OCI-LY1 (cell line): ENCODE measurements around the gene CPNE7.

Experiments used
- H2AFZ ChIP-seq: fragments of 200-600 bp; sonication (generic), shearing (Covaris generic); 2 replicates; pipeline ENCODE4 v1.6.0; 2014; ENCODE audit warnings: antibody characterized with exemption, mild to moderate bottlenecking, low read length
- H3F3A ChIP-seq: fragments of 200-600 bp; sonication (generic), shearing (Covaris generic); 2 replicates; pipeline ENCODE4 v1.6.0; 2014; ENCODE audit warnings: mild to moderate bottlenecking, antibody characterized with exemption, low read length, moderate library complexity; ENCODE audit not compliant: insufficient read depth
- H3K27ac ChIP-seq: fragments of 200-600 bp; sonication (generic); 2 replicates; pipeline ENCODE4 v1.5.1; 2014; ENCODE audit warnings: low read length, mixed run types, mild to moderate bottlenecking, low read depth; ENCODE audit not compliant: poor library complexity, severe bottlenecking
- H3K27me3 ChIP-seq: fragments of 200-600 bp; sonication (generic); 2 replicates; pipeline ENCODE4 v1.6.0; 2014; ENCODE audit warnings: antibody characterized with exemption, mild to moderate bottlenecking, low read length, moderate library complexity; ENCODE audit not compliant: insufficient read depth
- H3K36me3 ChIP-seq: fragments of 200-600 bp; sonication (generic); 2 replicates; pipeline ENCODE4 v1.6.1; 2014; ENCODE audit warnings: mild to moderate bottlenecking, antibody characterized with exemption, low read length, moderate library complexity, mixed read lengths; ENCODE audit not compliant: insufficient read depth
- H3K4me1 ChIP-seq: fragments of 200-600 bp; sonication (generic); 2 replicates; pipeline ENCODE4 v1.5.1; 2014; ENCODE audit warnings: mild to moderate bottlenecking, low read length, moderate library complexity; ENCODE audit not compliant: insufficient read depth, severe bottlenecking
- H3K4me2 ChIP-seq: fragments of 200-600 bp; sonication (generic), shearing (Covaris generic); 2 replicates; pipeline ENCODE4 v1.6.1; 2014; ENCODE audit warnings: low read length
- H3K4me3 ChIP-seq: fragments of 200-600 bp; sonication (generic); 2 replicates; pipeline ENCODE4 v1.5.1; 2014; ENCODE audit warnings: low read length, low read depth, mild to moderate bottlenecking, mixed read lengths; ENCODE audit not compliant: poor library complexity, severe bottlenecking
- H3K79me2 ChIP-seq: fragments of 200-600 bp; shearing (Covaris generic); 2 replicates; pipeline ENCODE4 v1.6.1; 2016; ENCODE audit warnings: mixed run types, low read length, mixed read lengths; ENCODE audit not compliant: insufficient read depth
- H3K9ac ChIP-seq: fragments of 200-600 bp; sonication (generic), shearing (Covaris generic); 2 replicates; pipeline ENCODE4 v1.6.1; 2014; ENCODE audit warnings: mild to moderate bottlenecking, low read length, mixed read lengths
- H3K9me2 ChIP-seq: fragments of 200-600 bp; sonication (generic), shearing (Covaris generic); 2 replicates; pipeline ENCODE4 v1.6.1; 2014; ENCODE audit warnings: low read depth, mild to moderate bottlenecking, low read length, mixed read lengths
- H3K9me3 ChIP-seq: fragments of 200-600 bp; shearing (Covaris generic); 2 replicates; pipeline ENCODE4 v1.6.1; 2014; ENCODE audit warnings: low read length, mixed read lengths
- H4K20me1 ChIP-seq: fragments of 200-600 bp; sonication (generic), shearing (Covaris generic); 2 replicates; pipeline ENCODE4 v1.6.0; 2016; ENCODE audit warnings: mild to moderate bottlenecking, low read length; ENCODE audit not compliant: insufficient read depth
- EZH2 ChIP-seq: fragments of 200-600 bp; sonication (generic), shearing (Covaris generic); IDR thresholded peaks from 2 replicates; pipeline ENCODE4 v1.8.0; 2017; ENCODE audit warnings: borderline replicate concordance, mixed run types, mild to moderate bottlenecking, antibody characterized with exemption, low read length, moderate library complexity, mixed read lengths
- TF ChIP-seq, protein P1 (sequence below): fragments of 200-600 bp; sonication (generic), shearing (Covaris generic); IDR thresholded peaks from 2 replicates; pipeline ENCODE4 v1.5.1; 2017; ENCODE audit warnings: mild to moderate bottlenecking, antibody characterized with exemption, low read length, moderate library complexity, mixed read lengths

The CPNE7 gene

DNA sequence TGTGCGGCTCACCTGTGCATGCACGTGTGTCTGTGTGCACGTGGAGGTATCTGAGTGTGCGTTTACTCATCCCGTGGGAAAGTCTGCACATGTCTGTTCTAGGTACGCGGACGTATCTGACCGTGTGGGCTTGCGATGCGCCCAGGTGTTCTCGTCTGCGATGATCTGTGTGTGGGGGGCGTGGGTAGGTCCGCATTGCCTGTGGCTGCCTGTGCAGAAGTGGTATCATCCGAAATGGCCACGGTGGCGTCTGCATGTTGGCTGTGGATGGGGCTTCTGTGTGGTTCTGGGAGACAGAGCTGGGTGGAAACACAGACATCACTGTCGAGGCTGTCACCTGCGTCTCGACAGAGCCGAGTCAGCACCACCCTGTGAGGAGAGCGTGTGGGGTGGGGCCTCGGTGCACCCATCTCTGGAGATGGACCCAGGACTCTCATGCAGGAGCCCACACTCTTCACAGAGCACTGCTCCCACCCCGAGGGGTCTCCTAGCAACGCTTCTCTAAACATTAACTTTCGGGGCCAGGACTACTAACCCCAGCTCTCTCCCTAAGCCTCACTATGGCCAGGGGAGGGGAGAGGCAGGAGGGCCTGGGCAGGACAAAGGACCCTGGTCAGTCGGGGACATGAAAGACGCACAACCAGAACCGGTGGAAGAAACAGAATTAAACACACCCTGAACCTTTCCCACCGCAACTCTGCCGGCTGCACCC, 46.3 kb downstream of the CPNE7 start:
- H3K36me3 ChIP-seq, result no peaks in the 10 kb centered on the region
- no peak overlapping the region for H3K9ac ChIP-seq
- H3F3A ChIP-seq, result no peaks in the 10 kb centered on the region
- H3K9me3 ChIP-seq, result no peaks in the 10 kb centered on the region
- H3K4me1 ChIP-seq, result peaks cover 3% of the 10 kb centered on the region
- H3K79me2 ChIP-seq, result no peaks in the 10 kb centered on the region
- TF ChIP-seq EZH2, result no peak
- TF ChIP-seq, protein P1, sequence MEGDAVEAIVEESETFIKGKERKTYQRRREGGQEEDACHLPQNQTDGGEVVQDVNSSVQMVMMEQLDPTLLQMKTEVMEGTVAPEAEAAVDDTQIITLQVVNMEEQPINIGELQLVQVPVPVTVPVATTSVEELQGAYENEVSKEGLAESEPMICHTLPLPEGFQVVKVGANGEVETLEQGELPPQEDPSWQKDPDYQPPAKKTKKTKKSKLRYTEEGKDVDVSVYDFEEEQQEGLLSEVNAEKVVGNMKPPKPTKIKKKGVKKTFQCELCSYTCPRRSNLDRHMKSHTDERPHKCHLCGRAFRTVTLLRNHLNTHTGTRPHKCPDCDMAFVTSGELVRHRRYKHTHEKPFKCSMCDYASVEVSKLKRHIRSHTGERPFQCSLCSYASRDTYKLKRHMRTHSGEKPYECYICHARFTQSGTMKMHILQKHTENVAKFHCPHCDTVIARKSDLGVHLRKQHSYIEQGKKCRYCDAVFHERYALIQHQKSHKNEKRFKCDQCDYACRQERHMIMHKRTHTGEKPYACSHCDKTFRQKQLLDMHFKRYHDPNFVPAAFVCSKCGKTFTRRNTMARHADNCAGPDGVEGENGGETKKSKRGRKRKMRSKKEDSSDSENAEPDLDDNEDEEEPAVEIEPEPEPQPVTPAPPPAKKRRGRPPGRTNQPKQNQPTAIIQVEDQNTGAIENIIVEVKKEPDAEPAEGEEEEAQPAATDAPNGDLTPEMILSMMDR, result no peak
- no peak overlapping the region for H3K4me3 ChIP-seq
- no peak overlapping the region for H2AFZ ChIP-seq
- H3K9me2 ChIP-seq, result no peaks in the 10 kb centered on the region
- H3K27me3 ChIP-seq, result peaks cover 5% of the 10 kb centered on the region
- H3K4me2 ChIP-seq, result no peak overlapping the region
- no peaks in the 10 kb centered on the region for H4K20me1 ChIP-seq
- H3K27ac ChIP-seq, result no peak overlapping the region

DNA sequence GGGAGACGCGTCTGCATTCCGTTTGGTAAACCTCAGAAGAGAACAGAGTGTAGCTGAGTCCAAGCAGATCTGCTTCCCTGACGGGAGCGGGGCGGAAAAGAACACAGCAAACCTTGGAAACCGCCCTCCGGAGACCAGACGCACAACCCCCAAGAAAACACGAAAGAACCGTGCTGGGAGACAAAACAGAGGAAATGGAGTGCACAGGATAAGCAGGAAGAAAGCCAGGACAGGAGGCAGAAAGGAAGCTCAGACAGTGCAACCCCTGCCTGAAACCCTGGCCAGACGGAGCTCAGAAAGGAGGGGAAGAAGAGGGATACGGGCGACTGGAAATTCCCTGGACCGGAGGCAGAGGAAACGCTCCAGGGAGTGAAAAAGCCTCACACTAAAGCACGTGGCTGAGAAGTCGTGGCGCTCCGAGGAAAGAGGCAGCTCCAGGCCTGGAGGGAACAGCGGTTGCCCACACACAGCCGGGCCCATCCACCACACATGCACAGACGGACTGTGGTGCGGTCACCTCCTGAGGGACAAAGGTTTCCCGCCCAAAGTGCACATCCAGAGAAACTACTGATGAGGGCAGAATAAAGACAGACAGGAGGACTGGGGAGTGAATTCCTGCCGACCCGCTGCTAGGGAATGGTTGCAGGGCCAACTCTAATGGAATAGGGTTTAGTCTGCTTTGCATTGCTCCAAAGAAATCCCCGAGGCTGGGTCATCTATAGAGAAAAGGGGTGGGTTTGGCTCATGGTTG, 48.1 kb downstream of the CPNE7 start:
- Histone ChIP-seq H3K9me3 (no peaks in the 10 kb centered on the region), H2AFZ (no peak overlapping the region)
- no peak for TF ChIP-seq EZH2
- TF ChIP-seq, protein P1, result no peak

DNA sequence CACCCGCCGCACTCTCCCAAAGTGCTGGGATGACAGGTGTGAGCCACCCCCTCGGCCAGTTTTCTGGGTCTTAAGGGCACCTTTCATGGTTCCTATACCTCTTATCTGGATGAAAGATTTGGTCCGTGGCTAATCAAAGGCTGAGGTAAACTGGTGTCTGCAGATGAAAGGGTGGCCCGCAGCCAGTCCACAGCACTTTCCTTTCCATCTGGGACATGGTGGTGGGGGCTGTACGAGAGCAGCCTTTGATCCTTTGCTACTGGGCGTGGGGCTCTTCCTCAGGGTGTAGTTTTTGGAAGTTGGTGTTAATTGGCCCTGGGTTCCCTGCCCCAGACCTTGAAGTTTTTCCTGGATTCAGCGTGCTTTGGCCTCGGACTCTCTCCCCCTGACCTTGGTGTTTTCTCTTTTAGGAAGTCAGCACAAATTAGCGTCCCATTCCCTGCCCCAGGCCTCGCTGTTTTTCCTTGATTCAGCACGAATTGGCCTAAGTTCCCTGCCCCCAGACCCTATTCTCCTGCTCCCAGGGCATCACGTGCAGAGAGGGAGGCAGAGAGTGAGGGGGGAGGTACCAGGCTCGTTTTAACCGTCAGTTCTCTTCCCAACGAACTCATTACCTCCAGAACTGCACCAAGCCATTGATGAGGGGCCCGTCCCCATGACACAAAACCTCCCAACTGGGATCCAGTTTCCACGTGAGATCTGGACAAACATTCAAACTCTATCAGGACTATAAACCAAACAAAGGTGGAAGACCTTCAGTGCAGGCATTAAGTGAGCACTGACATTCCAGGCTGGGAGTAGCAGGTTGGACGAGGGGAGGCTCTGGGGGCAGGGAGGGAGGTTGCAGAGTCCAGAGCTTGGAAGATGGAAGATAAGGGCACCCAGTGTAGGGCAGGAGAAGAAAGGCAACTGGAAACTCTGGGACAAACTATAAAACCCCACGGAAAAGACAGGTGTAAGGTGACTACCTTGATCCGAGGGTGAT, 49.5 kb downstream of the CPNE7 start:
- H3K79me2 ChIP-seq, result no peaks in the 10 kb centered on the region
- no peaks in the 10 kb centered on the region for H3F3A ChIP-seq
- no peaks in the 10 kb centered on the region for H4K20me1 ChIP-seq

More for the DNA sequence above, 48.1 kb downstream of the CPNE7 start:
- no peaks in the 10 kb centered on the region for H3K4me1 ChIP-seq
- no peaks in the 10 kb centered on the region for H3K79me2 ChIP-seq
- no peaks in the 10 kb centered on the region for H3F3A ChIP-seq
- H3K4me2 ChIP-seq, result no peak overlapping the region
- H3K27ac ChIP-seq, result no peak overlapping the region
- H3K27me3 ChIP-seq, result peaks cover 5% of the 10 kb centered on the region
- no peaks in the 10 kb centered on the region for H3K9me2 ChIP-seq
- no peaks in the 10 kb centered on the region for H3K36me3 ChIP-seq
- no peaks in the 10 kb centered on the region for H4K20me1 ChIP-seq
- no peak overlapping the region for H3K9ac ChIP-seq
- no peak overlapping the region for H3K4me3 ChIP-seq

More for the DNA sequence above, 49.5 kb downstream of the CPNE7 start:
- no peaks in the 10 kb centered on the region for H3K9me2 ChIP-seq
- H2AFZ ChIP-seq, result no peak overlapping the region
- H3K27ac ChIP-seq, result no peak overlapping the region
- no peaks in the 10 kb centered on the region for H3K36me3 ChIP-seq
- no peak overlapping the region for H3K4me2 ChIP-seq
- H3K4me1 ChIP-seq, result no peaks in the 10 kb centered on the region
- no peak overlapping the region for H3K4me3 ChIP-seq
- H3K9ac ChIP-seq, result no peak overlapping the region
- H3K27me3 ChIP-seq, result peaks cover 12% of the 10 kb centered on the region
- TF ChIP-seq, protein P1, result no peak
- TF ChIP-seq EZH2, result no peak
- no peaks in the 10 kb centered on the region for H3K9me3 ChIP-seq
